ENCODE data around the gene TGFBR2.
"Not testable (repeated sequence)": the region's sequence is repeated elsewhere in the genome, so short reads cannot be mapped to it uniquely, and the experiment has no call there.

TGFBR2 gene

GRCh38 chr3:30619318-30619717 lies 12.9 kb downstream of the TGFBR2 start:
- DNase-seq (ENCODE audit: low spot score), result no peak

GRCh38 chr3:30620402-30621360 lies 14.3 kb downstream of the TGFBR2 start:
- DNase-seq (ENCODE audit: low spot score), result no peak

- DNase-seq (ENCODE audit: low spot score), result no peak
Measured at GRCh38 chr3:30621576-30621975, 15.2 kb downstream of the TGFBR2 start.

- DNase-seq (ENCODE audit: low spot score), result no peak
Measured at GRCh38 chr3:30622047-30622545, 15.7 kb downstream of the TGFBR2 start.

GRCh38 chr3:30622790-30623189 lies 16.4 kb downstream of the TGFBR2 start:
- no peak for DNase-seq (ENCODE audit: low spot score)

GRCh38 chr3:30623351-30623750 lies 16.9 kb downstream of the TGFBR2 start:
- no peak for DNase-seq (ENCODE audit: low spot score)

GRCh38 chr3:30624480-30624879 lies 18.1 kb downstream of the TGFBR2 start:
- DNase-seq (ENCODE audit: low spot score), result not testable (repeated sequence)

GRCh38 chr3:30625541-30626438 lies 19.4 kb downstream of the TGFBR2 start:
- DNase-seq (ENCODE audit: low spot score), result peak; percentile 86

GRCh38 chr3:30626443-30627180 lies 20.2 kb downstream of the TGFBR2 start:
- peak; percentile 55 for DNase-seq (ENCODE audit: low spot score)

GRCh38 chr3:30628205-30628900 lies 22.0 kb downstream of the TGFBR2 start:
- no peak for DNase-seq (ENCODE audit: low spot score)

GRCh38 chr3:30628901-30629590 lies 22.6 kb downstream of the TGFBR2 start:
- DNase-seq (ENCODE audit: low spot score), result no peak

- DNase-seq (ENCODE audit: low spot score), result no peak
Measured at GRCh38 chr3:30629746-30630145, 23.3 kb downstream of the TGFBR2 start.

- DNase-seq (ENCODE audit: low spot score), result no peak
Measured at GRCh38 chr3:30630238-30631030, 24.0 kb downstream of the TGFBR2 start.

GRCh38 chr3:30631243-30631904 lies 25.0 kb downstream of the TGFBR2 start:
- peak; percentile 71 for DNase-seq (ENCODE audit: low spot score)

- no peak for DNase-seq (ENCODE audit: low spot score)
Measured at GRCh38 chr3:30632065-30632464, 25.7 kb downstream of the TGFBR2 start.

- DNase-seq (ENCODE audit: low spot score), result no peak
Measured at GRCh38 chr3:30632521-30632920, 26.1 kb downstream of the TGFBR2 start.

- DNase-seq (ENCODE audit: low spot score), result no peak
Measured at GRCh38 chr3:30633718-30634117, 27.3 kb downstream of the TGFBR2 start.

- DNase-seq (ENCODE audit: low spot score), result no peak
Measured at GRCh38 chr3:30634761-30635735, 28.6 kb downstream of the TGFBR2 start.
